K562 (cell line): ENCODE results near the gene CTDNEP1. TPM values are rescaled to one million over a fixed set of nuclear protein-coding genes. Genes with fewer than 3 reads are reported as not detected.

Experiments
- ATAC-seq: fragments of 200-7000 bp; cut with Tn5 transposase; 3 replicates; pipeline ENCODE4 v1.9.1; 2020; ENCODE audit warnings: moderate library complexity
- BruUV-seq: library from RNA; stranded (reverse); fragments of 400-500 nt; replicated peaks from 2 replicates; lab custom pipeline; 2021; lab: Mats Ljungman, UMichigan
- CTCF ChIA-PET: fragments of 300-600 bp; formaldehyde crosslinking; extraction: SDS; loops from one replicate; lab custom pipeline; 2021; ENCODE audit warnings: low intra/inter-chr PET ratio; lab: Yijun Ruan, JAX
- POLR2A ChIA-PET: fragments of 300-600, 350-650 bp; sonication (Branson Sonifier 250); formaldehyde crosslinking; extraction: SDS; loops from one replicate; lab custom pipeline; 2021; ENCODE audit warnings: antibody characterized with exemption, inconsistent platforms; lab: Yijun Ruan, JAX
- DNase-seq, 4 experiments: peaks; one replicate each; pipeline versions ENCODE4 v3.0.0 to v3.0.0-alpha.2; 2011 to 2018; ENCODE audit warnings: low spot score in 3 of 4, mixed read lengths in 3 of 4; ENCODE audit errors: extremely low read depth in 1 of 4
- FAIRE-seq: peaks from 2 replicates; lab custom pipeline; 2011; peaks lifted over from hg19 to GRCh38; lab: Jason Lieb, UNC
- H2AFZ ChIP-seq: 2 replicates; pipeline ENCODE4 v1.6.0; 2011; ENCODE audit warnings: low read depth, low read length, control low read depth, inconsistent platforms
- H3K27ac ChIP-seq: fragments of 200-600 bp; 3 replicates; pipeline ENCODE4 v1.8.0; 2011; ENCODE audit warnings: low read depth, mild to moderate bottlenecking, control low read depth, inconsistent platforms, low read length, moderate library complexity, mixed read lengths; ENCODE audit errors: extremely low read depth
- H3K27me3 ChIP-seq, 2 experiments: fragments of 300-600 bp in 1 of 2; 2 replicates in 1 of 2; 3 replicates in 1 of 2; pipeline versions ENCODE4 v1.6.0 to v1.8.0; 2011; ENCODE audit warnings: inconsistent platforms in 2 of 2, low read length in 2 of 2, mild to moderate bottlenecking in 1 of 2, mixed read lengths in 1 of 2, moderate library complexity in 1 of 2; ENCODE audit not compliant: control insufficient read depth in 2 of 2, insufficient read depth in 2 of 2
- H3K36me3 ChIP-seq: fragments of 300-600 bp; 3 replicates; pipeline ENCODE4 v1.8.0; 2011; ENCODE audit warnings: mild to moderate bottlenecking, low read length, inconsistent platforms; ENCODE audit not compliant: control insufficient read depth, insufficient read depth
- H3K4me1 ChIP-seq, 2 experiments: fragments of 200-600 bp in 1 of 2; replicated peaks in 1 of 2; 2 replicates in 1 of 2; 3 replicates in 1 of 2; pipeline versions ENCODE4 v1.5.1 to v1.8.0; 2011; ENCODE audit warnings: inconsistent platforms in 2 of 2, low read length in 2 of 2, mild to moderate bottlenecking in 1 of 2, mixed read lengths in 1 of 2, moderate library complexity in 1 of 2; ENCODE audit not compliant: control insufficient read depth in 2 of 2, insufficient read depth in 2 of 2
- H3K4me2 ChIP-seq: 2 replicates; pipeline ENCODE4 v1.6.1; 2011; ENCODE audit warnings: low read length, control low read depth, inconsistent platforms, mixed read lengths; ENCODE audit not compliant: insufficient read depth
- H3K4me3 ChIP-seq: fragments of 200-600 bp; sonication (generic), shearing (Covaris generic); 2 replicates; pipeline ENCODE4 v1.5.1; 2016; ENCODE audit warnings: control low read depth, inconsistent platforms
- H3K79me2 ChIP-seq: fragments of 200-600 bp; 3 replicates; pipeline ENCODE4 v1.8.0; 2011; ENCODE audit warnings: low read length, inconsistent platforms; ENCODE audit not compliant: control insufficient read depth, insufficient read depth
- H3K9ac ChIP-seq, 2 experiments: 2 replicates each; pipeline versions ENCODE4 v1.6.0 to v1.6.1; 2011; ENCODE audit warnings: low read depth in 2 of 2, low read length in 2 of 2, control low read depth in 1 of 2, inconsistent platforms in 1 of 2, mild to moderate bottlenecking in 1 of 2, mixed read lengths in 1 of 2; ENCODE audit not compliant: insufficient read depth in 1 of 2
- H3K9me1 ChIP-seq: one replicate; pipeline ENCODE4 v1.6.0; 2011; ENCODE audit warnings: inconsistent platforms, mild to moderate bottlenecking, low read length, moderate library complexity; ENCODE audit not compliant: control insufficient read depth, insufficient read depth
- H3K9me3 ChIP-seq: replicated peaks from 2 replicates; pipeline ENCODE4 v1.5.1; 2011; ENCODE audit warnings: low read depth, low read length, inconsistent platforms; ENCODE audit not compliant: control insufficient read depth, insufficient read depth
- H4K20me1 ChIP-seq: replicated peaks from 2 replicates; pipeline ENCODE4 v1.6.1; 2011; ENCODE audit warnings: low read length, inconsistent platforms, mixed read lengths; ENCODE audit not compliant: control insufficient read depth, insufficient read depth
- ETV5 ChIP-seq: sonication (generic); formaldehyde crosslinking; IDR thresholded peaks from 2 replicates; pipeline ENCODE4 v1.4.0; 2020; ENCODE audit warnings: low read depth, mild to moderate bottlenecking, missing genetic modification reagents
- RBFOX2 ChIP-seq: fragments of 200-400 bp; formaldehyde crosslinking; IDR thresholded peaks from 2 replicates; pipeline ENCODE4 v1.6.1; 2017; ENCODE audit warnings: low read depth, mild to moderate bottlenecking, low read length, moderate library complexity
- ZBTB2 ChIP-seq: fragments of 450-650 bp; IDR thresholded peaks from 2 replicates; pipeline ENCODE4 v1.6.1; 2016; ENCODE audit warnings: antibody characterized with exemption
- ZKSCAN1 ChIP-seq: fragments of 150-350 bp; IDR thresholded peaks from 2 replicates; pipeline ENCODE4 v1.6.1; 2016; ENCODE audit warnings: low read depth, low read length
- ZNF124 ChIP-seq: sonication (generic); formaldehyde crosslinking; IDR thresholded peaks from 2 replicates; pipeline ENCODE4 v1.8.1; 2022; ENCODE audit warnings: missing genetic modification reagents
- ZNF398 ChIP-seq: fragments of 250-450 bp; sonication (Bioruptor Pico); IDR thresholded peaks from 2 replicates; pipeline ENCODE4 v1.8.0; 2021; ENCODE audit warnings: moderate library complexity, mild to moderate bottlenecking, inconsistent platforms
- WGBS: fragments of 100-300 bp; shearing (Covaris generic); methylation state at CpG from one replicate; pipeline ENCODE4 v1.1.6; 2016; ENCODE audit warnings: low coverage, mixed read lengths; ENCODE audit not compliant: insufficient coverage; ENCODE audit errors: missing lambda C conversion rate; 5-methylcytosine and 5-hydroxymethylcytosine counted together
- in situ Hi-C: fragments of 300-500 bp; cut with MboI; formaldehyde crosslinking; loops from 4 replicates; pipeline ENCODE4 v1.15.0; 2018; ENCODE audit warnings: inconsistent platforms, mixed read lengths
- intact Hi-C: fragments of 100-400 bp; cut with micrococcal nuclease; formaldehyde crosslinking; loops from 2 replicates; pipeline ENCODE4 v1.14.2; 2022
- polyA plus RNA-seq, 8 experiments: library from polyadenylated mRNA; depleted of rRNA in 4 of 8; stranded (reverse) in 5 of 8; unstranded in 3 of 8; fragments of >200 nt; fragmentation: Nextera tagmentation in 2 of 8; fragmentation: Illumina TruSeq in 1 of 8; extraction: Ambion mirVana in 2 of 8; extraction: Trizol in 1 of 8; gene quantifications; 2 replicates each; pipeline versions ENCODE4 v1.2.1 to v1.2.3, GENCODE V29; 2011 to 2014; ENCODE audit warnings: inconsistent platforms in 1 of 8, missing spikeins in 1 of 8
- total RNA-seq, 7 experiments: library from RNA; depleted of rRNA in 6 of 7; stranded (reverse); fragments of >200 nt in 6 of 7; fragmentation: Illumina TruSeq in 2 of 7; extraction: Trizol in 2 of 7; gene quantifications; 2 replicates each; pipeline versions ENCODE4 v1.2.1 to v1.2.3, GENCODE V29; 2011 to 2021; ENCODE audit warnings: low replicate concordance in 1 of 7

Gene CTDNEP1
- total and polyA plus RNA-seq, 9 of the 15 experiments (the other 6 are each of a cell fraction or from before 2014, with no cell fraction given), result 10.7 to 150 (median 28.5) TPM

- DNase-seq, result no peak
- no peak for TF ChIP-seq ETV5 (CRISPR knock-in tag)
- no peak for ATAC-seq
- in situ Hi-C loops, result no loop called here
- intact Hi-C loops, result no loop called here
- no peaks in the 10 kb centered on the region for H3K9me3 ChIP-seq
- POLR2A ChIA-PET, result interaction anchor here (0.6 to 2.8 kb wide), 2 partner anchors 8 to 26 kb away, joined by 3 to 19 read pairs; partner anchors contain the start of genes ACADVL and DLG4
- H4K20me1 ChIP-seq, result peaks cover 7% of the 10 kb centered on the region
- H3K4me3 ChIP-seq, result no peak overlapping the region
- H3K9me1 ChIP-seq, result peaks cover 4% of the 10 kb centered on the region
- no TSS peak for BruUV-seq
- no peak overlapping the region for H2AFZ ChIP-seq
- peaks cover 38% of the 10 kb centered on the region for H3K79me2 ChIP-seq
- CTCF ChIA-PET, result no interaction called here
- H3K36me3 ChIP-seq, result peaks cover 76% of the 10 kb centered on the region; the same call in 2 of the 3 replicates
- no peak overlapping the region for H3K9ac ChIP-seq
- no peak overlapping the region for H3K27ac ChIP-seq
- H3K4me2 ChIP-seq, result no peak overlapping the region
- no peak for FAIRE-seq
- H3K27me3 ChIP-seq, result no peaks in the 10 kb centered on the region
- peaks cover 7 to 27% of the 10 kb centered on the region in 2 experiments; a peak in 4 of 5 replicates for H3K4me1 ChIP-seq
- 88% methylated on average over 4 of the region's 14 CpGs for WGBS
Observed at GRCh38 chr17:7228920-7229319, 22.6 kb downstream of the CTDNEP1 start.

- intact Hi-C loops (no loop called here), in situ Hi-C loops (no loop called here)
- peak overlapping the region in 1 of 2 experiments; percentile 7; a peak in 1 of 4 replicates for H3K9ac ChIP-seq
- H4K20me1 ChIP-seq, result peaks cover 4% of the 10 kb centered on the region
- H3K4me3 ChIP-seq, result no peak overlapping the region
- ChIA-PET POLR2A (interaction anchor here (0.7 kb wide), 1 partner anchor 15 kb away, joined by 4 read pairs; no protein-coding TSS in a partner anchor), CTCF (no interaction called here)
- FAIRE-seq (no peak), DNase-seq (no peak), ATAC-seq (no peak)
- H3K4me1 ChIP-seq, result peaks cover 3 to 28% of the 10 kb centered on the region in 2 experiments; a peak in 4 of 5 replicates
- H3K9me3 ChIP-seq, result no peaks in the 10 kb centered on the region
- H2AFZ ChIP-seq, result no peak overlapping the region
- no TSS peak for BruUV-seq
- H3K79me2 ChIP-seq, result peaks cover 19% of the 10 kb centered on the region
- WGBS, result 95% methylated on average over 27 of the region's 31 CpGs
- TF ChIP-seq ZNF124 (CRISPR knock-in tag) (no peak), ZKSCAN1 (no peak), RBFOX2 (peak; percentile 36; the same call in 1 of the 2 replicates), ZNF398 (CRISPR knock-in tag) (no peak), ZBTB2 (no peak)
- H3K27me3 ChIP-seq, result no peaks in the 10 kb centered on the region
- H3K9me1 ChIP-seq, result peaks cover 1% of the 10 kb centered on the region
- H3K36me3 ChIP-seq, result peaks cover 92% of the 10 kb centered on the region; the same call in 2 of the 3 replicates
- H3K4me2 ChIP-seq, result no peak overlapping the region
- H3K27ac ChIP-seq, result no peak overlapping the region
Observed at GRCh38 chr17:7226721-7227710, 24.5 kb downstream of the CTDNEP1 start.
